GM12878 (cell line): ENCODE data around the gene NDST4.

ENCODE experiments used
- NFYB ChIP-seq: IDR thresholded peaks from 2 replicates; pipeline ENCODE4 v1.6.1; 2011; ENCODE audit warnings: low read depth, mild to moderate bottlenecking, low read length, improper control_type of control experiment, moderate library complexity; ENCODE audit not compliant: insufficient read depth
- NR2C2 ChIP-seq: IDR thresholded peaks from 2 replicates; pipeline ENCODE4 v1.6.1; 2011; ENCODE audit warnings: borderline replicate concordance, low read depth; ENCODE audit not compliant: control insufficient read depth, insufficient read length

DNA sequence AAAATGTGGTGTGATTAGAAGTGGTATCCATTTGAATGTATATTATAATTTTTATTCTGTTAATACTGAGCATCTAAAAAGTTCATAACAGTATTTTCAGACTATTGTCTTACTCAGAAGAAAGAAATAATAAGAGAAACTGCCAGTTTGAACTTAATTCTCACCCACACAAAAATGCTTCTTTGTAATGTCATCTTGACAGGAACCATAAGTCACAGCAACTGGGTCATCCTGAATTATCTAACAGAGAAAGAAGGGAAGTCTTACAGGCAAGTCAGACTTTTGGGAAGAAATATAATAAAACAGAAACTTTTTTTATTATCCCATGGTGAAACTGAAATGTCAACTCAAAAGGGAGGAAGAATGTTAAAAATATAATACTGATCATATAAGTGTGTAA is 83.1 kb downstream of the NDST4 start:
- TF ChIP-seq NR2C2 (no peak), NFYB (no peak)
